Stomach (tissue), 9 donors: ENCODE measurements around the gene ROBO1. TPM values are rescaled to one million over a fixed set of nuclear protein-coding genes. Genes with fewer than 3 reads are reported as not detected.

Experiments used
- DNase-seq, 2 donors: peaks; one replicate each; pipeline versions ENCODE4 v3.0.0 to v3.0.0-alpha.2; 2013 to 2019
- H3K27ac ChIP-seq, 5 donors: fragments of 200-600 bp in 4 of 5; sonication (generic) in 4 of 5; one replicate each; pipeline ENCODE4 v1.5.1; 2013 to 2019; ENCODE audit warnings: mild to moderate bottlenecking in 1 of 5, moderate library complexity in 1 of 5
- H3K27me3 ChIP-seq, 3 donors: fragments of 200-600 bp; sonication (generic); one replicate each; pipeline ENCODE4 v1.5.1; 2017 to 2019; ENCODE audit warnings: mixed run types in 1 of 3
- H3K36me3 ChIP-seq, 4 donors: fragments of 200-600 bp; sonication (generic); 1 replicate in 3 of 4; 2 replicates in 1 of 4; pipeline ENCODE4 v1.5.1; 2016 to 2019
- H3K4me1 ChIP-seq, 4 donors: fragments of 200-600 bp; sonication (generic); one replicate each; pipeline ENCODE4 v1.5.1; 2016 to 2019
- H3K4me3 ChIP-seq, 4 donors: fragments of 200-600 bp; sonication (generic) in 3 of 4; one replicate each; pipeline ENCODE4 v1.5.1; 2016 to 2019; ENCODE audit warnings: mild to moderate bottlenecking in 1 of 4
- H3K9me3 ChIP-seq, 4 donors: fragments of 200-600 bp; sonication (generic); one replicate each; pipeline ENCODE4 v1.5.1; 2016 to 2019
- CTCF ChIP-seq, 7 experiments: fragments of 450-650 bp in 4 of 7; fragments of 200-600 bp in 3 of 7; sonication (generic) in 3 of 7; IDR thresholded peaks; one replicate each; pipeline ENCODE4 v1.5.1; 2016 to 2019; ENCODE audit warnings: antibody characterized with exemption in 7 of 7, control low read depth in 2 of 7, mild to moderate bottlenecking in 1 of 7
- EP300 ChIP-seq: sonication (generic); formaldehyde crosslinking; IDR thresholded peaks from one replicate; pipeline ENCODE4 v1.6.1; 2017; ENCODE audit warnings: antibody characterized with exemption
- POLR2A ChIP-seq, 4 donors: fragments of 450-650 bp; IDR thresholded peaks; one replicate each; pipeline ENCODE4 v1.6.1; 2016; ENCODE audit warnings: antibody characterized with exemption in 4 of 4, control low read depth in 2 of 4, mild to moderate bottlenecking in 1 of 4, moderate library complexity in 1 of 4
- POLR2AphosphoS5 ChIP-seq, 3 donors: sonication (generic); formaldehyde crosslinking; IDR thresholded peaks; one replicate each; pipeline ENCODE4 v1.6.1; 2016; ENCODE audit warnings: antibody characterized with exemption in 3 of 3
- WGBS, 5 donors: extraction: QIAGEN DNeasy Blood & Tissue Kit in 3 of 5; methylation state at CpG; one replicate each; pipeline versions ENCODE4 v1.1.5 to v1.1.7; 2013 to 2018; 5-methylcytosine and 5-hydroxymethylcytosine counted together
- intact Hi-C: fragments of 100-400 bp; cut with DNase I; formaldehyde crosslinking; loops from one replicate; pipeline ENCODE4 v1.15.1; 2023; ENCODE audit warnings: low total_unique reads
- polyA plus RNA-seq, 3 donors: library from polyadenylated mRNA; stranded (reverse); fragments of 200-250 nt; gene quantifications; one replicate each; pipeline ENCODE4 v1.2.3, GENCODE V29; 2013
- total RNA-seq, 5 donors: library from RNA; depleted of rRNA; stranded (reverse); fragments of >200 nt; gene quantifications; one replicate each; pipeline versions ENCODE4 v1.1.0 to v1.2.3, GENCODE V29; 2014 to 2016
- donor health status: healthy with polysubstance abuse.
- donor health status: Bipolar disorder and iron deficiency.
- donor health status: healthy.

The ROBO1 gene
- total and polyA plus RNA-seq, 8 donors: 2.0 to 174 (median 4.5) TPM

GRCh38 chr3:78976200-78976599 lies 791.6 kb downstream of the ROBO1 start:
- 82 to 94% (median 93%) methylated on average over 3 of the region's 3 CpGs for WGBS, 5 donors
- no peak for DNase-seq
- intact Hi-C loops: no loop called here
- TF ChIP-seq CTCF (IDR thresholded peaks at IDR 0.05) (no peak), POLR2AphosphoS5 (IDR thresholded peaks at IDR 0.05) (no peak), POLR2A (IDR thresholded peaks at IDR 0.05) (no peak), EP300 (no peak)
- Histone ChIP-seq H3K36me3 (no peaks in the 10 kb centered on the region), H3K27ac (no peak overlapping the region), H3K9me3 (no peaks in the 10 kb centered on the region), H3K27me3 (no peaks in the 10 kb centered on the region), H3K4me3 (no peak overlapping the region), H3K4me1 (no peaks in the 10 kb centered on the region)

GRCh38 chr3:78974181-78974790 lies 793.5 kb downstream of the ROBO1 start:
- DNase-seq: no peak
- no peak overlapping the region for H3K4me3 ChIP-seq
- no peak overlapping the region for H3K27ac ChIP-seq
- intact Hi-C loops: no loop called here
- 66 to 82% (median 76%) methylated on average over 7 of the region's 7 CpGs for WGBS, 5 donors
- H3K27me3 ChIP-seq: no peaks in the 10 kb centered on the region
- no peaks in the 10 kb centered on the region for H3K9me3 ChIP-seq
- no peak for TF ChIP-seq POLR2A (IDR thresholded peaks at IDR 0.05)
- no peak for TF ChIP-seq POLR2AphosphoS5 (IDR thresholded peaks at IDR 0.05)
- no peak for TF ChIP-seq EP300
- TF ChIP-seq CTCF (IDR thresholded peaks at IDR 0.05): no peak
- no peaks in the 10 kb centered on the region for H3K4me1 ChIP-seq
- H3K36me3 ChIP-seq: no peaks in the 10 kb centered on the region

- H3K9me3 ChIP-seq: no peaks in the 10 kb centered on the region
- no peak overlapping the region for H3K27ac ChIP-seq
- no peak for DNase-seq
- no peaks in the 10 kb centered on the region for H3K27me3 ChIP-seq
- TF ChIP-seq POLR2AphosphoS5 (IDR thresholded peaks at IDR 0.05) (no peak), CTCF (IDR thresholded peaks at IDR 0.05) (no peak), POLR2A (IDR thresholded peaks at IDR 0.05) (no peak), EP300 (no peak)
- intact Hi-C loops: no loop called here
- H3K4me3 ChIP-seq: no peak overlapping the region
- no peaks in the 10 kb centered on the region for H3K36me3 ChIP-seq
- no peaks in the 10 kb centered on the region for H3K4me1 ChIP-seq
- WGBS, 5 donors: 70 to 76% (median 75%) methylated on average over 2 of the region's 2 CpGs
These were observed 795.0 kb downstream of the ROBO1 start for GRCh38 chr3:78972617-78973301.

GRCh38 chr3:78970656-78971055 lies 797.1 kb downstream of the ROBO1 start:
- no peaks in the 10 kb centered on the region for H3K9me3 ChIP-seq
- DNase-seq: no peak
- H3K27me3 ChIP-seq: no peaks in the 10 kb centered on the region
- 42 to 66% (median 53%) methylated on average over 1 of the region's 1 CpG for WGBS, 5 donors
- TF ChIP-seq POLR2AphosphoS5 (IDR thresholded peaks at IDR 0.05) (no peak), CTCF (IDR thresholded peaks at IDR 0.05) (no peak), EP300 (no peak), POLR2A (IDR thresholded peaks at IDR 0.05) (no peak)
- no peaks in the 10 kb centered on the region for H3K36me3 ChIP-seq
- H3K4me1 ChIP-seq: no peaks in the 10 kb centered on the region
- H3K4me3 ChIP-seq: no peak overlapping the region
- no peak overlapping the region for H3K27ac ChIP-seq
- intact Hi-C loops: no loop called here
